GM12875 (cell line): ENCODE measurements around the gene SFR1.

ENCODE experiments used
- H3K4me3 ChIP-seq: one replicate; pipeline ENCODE4 v1.5.1; 2011; ENCODE audit warnings: low read depth, low read length, control low read depth
- TF ChIP-seq, protein P1 (sequence below): IDR thresholded peaks from 2 replicates; pipeline ENCODE4 v1.5.1; 2011; ENCODE audit warnings: low read depth, mild to moderate bottlenecking, control low read depth, inconsistent platforms, low read length, moderate library complexity, borderline replicate concordance; ENCODE audit not compliant: insufficient read depth

The SFR1 gene, protein sequence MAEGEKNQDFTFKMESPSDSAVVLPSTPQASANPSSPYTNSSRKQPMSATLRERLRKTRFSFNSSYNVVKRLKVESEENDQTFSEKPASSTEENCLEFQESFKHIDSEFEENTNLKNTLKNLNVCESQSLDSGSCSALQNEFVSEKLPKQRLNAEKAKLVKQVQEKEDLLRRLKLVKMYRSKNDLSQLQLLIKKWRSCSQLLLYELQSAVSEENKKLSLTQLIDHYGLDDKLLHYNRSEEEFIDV

DNA sequence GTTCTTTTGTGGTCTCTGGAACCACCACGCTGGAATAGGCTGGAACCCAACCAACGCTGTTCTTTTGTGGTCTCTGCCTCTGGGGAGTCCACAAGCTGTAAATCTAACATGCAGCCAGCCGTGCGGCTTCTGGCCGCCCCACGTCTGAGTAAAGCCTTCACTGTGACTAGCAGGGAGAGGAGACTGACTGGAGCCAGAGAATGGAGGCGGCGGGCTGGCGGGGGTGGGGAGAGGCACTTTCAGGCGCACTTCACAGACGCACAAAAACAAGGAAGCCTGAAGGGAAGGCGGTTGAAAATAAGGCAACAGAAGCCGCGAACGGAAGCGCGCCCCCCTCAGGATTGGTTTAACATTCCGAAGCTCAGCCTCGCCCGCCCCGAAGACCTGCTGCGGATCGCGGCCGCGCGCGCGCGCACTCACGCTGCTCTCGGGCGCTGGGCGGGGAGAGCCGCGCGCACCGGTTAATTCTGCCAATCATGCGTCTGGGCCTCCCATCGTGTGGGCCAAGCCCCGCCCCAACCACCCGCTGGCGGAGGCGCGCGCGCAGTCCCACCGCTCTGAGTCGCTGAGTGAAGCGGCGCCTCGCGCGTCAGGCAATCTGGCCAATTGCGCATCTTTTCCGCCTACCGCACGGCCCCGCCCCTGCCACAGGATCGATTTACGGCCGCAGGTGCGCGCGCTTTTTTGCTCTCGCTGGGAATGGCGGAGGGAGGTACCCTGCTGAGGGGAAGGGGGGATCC is at the start of gene SFR1:
TSS of gene SFR1 (plus strand) at position 687 of the 740 bp plus-strand sequence. CDS start at position 700, 13 bp downstream.
- H3K4me3 ChIP-seq: peak within 1 kb of the TSS; percentile 90
- TF ChIP-seq, protein P1, sequence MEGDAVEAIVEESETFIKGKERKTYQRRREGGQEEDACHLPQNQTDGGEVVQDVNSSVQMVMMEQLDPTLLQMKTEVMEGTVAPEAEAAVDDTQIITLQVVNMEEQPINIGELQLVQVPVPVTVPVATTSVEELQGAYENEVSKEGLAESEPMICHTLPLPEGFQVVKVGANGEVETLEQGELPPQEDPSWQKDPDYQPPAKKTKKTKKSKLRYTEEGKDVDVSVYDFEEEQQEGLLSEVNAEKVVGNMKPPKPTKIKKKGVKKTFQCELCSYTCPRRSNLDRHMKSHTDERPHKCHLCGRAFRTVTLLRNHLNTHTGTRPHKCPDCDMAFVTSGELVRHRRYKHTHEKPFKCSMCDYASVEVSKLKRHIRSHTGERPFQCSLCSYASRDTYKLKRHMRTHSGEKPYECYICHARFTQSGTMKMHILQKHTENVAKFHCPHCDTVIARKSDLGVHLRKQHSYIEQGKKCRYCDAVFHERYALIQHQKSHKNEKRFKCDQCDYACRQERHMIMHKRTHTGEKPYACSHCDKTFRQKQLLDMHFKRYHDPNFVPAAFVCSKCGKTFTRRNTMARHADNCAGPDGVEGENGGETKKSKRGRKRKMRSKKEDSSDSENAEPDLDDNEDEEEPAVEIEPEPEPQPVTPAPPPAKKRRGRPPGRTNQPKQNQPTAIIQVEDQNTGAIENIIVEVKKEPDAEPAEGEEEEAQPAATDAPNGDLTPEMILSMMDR: peak; percentile 69

DNA sequence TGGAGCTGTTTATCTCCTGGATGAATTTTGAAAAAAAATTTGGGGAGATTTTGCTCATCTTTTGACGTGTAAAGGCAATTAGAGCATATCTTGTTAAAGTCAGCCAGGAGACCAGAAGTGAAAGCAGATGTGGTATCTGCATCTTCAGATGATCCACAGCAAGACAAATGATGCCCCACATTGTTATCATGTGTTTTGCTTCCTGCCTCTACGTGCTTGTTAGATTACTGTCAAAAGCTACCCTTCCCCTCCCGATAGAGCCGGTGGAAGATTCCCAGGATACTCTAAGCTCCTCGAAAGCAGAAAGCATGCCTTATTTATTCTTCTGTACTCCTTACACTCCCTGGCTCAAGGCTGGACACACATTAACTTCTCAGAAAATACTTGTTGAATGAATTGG is 49.2 kb upstream of the SFR1 start:
- TF ChIP-seq, protein P1: no peak
- H3K4me3 ChIP-seq: no peak overlapping the region

DNA sequence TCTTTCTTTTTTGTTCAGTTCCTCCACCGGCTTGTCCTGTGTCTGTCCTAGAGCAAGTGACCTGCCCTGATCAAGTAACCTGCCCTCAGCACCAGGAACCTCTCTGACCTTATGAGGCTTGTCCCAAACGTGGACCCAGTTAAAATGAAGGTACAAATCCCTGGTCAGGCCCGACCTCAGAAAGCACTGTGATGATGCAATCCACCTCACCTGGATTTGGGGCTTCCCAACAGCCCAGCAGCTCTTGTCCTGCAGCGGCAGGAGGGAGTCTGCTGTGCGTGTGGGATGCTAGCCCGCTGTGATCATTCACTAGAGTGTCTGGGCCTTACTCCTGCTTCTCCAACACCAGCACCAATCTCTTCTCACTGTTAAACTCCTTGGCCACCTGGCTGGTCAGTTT is 47.5 kb upstream of the SFR1 start:
- H3K4me3 ChIP-seq: no peak overlapping the region
- TF ChIP-seq, protein P1: no peak

DNA sequence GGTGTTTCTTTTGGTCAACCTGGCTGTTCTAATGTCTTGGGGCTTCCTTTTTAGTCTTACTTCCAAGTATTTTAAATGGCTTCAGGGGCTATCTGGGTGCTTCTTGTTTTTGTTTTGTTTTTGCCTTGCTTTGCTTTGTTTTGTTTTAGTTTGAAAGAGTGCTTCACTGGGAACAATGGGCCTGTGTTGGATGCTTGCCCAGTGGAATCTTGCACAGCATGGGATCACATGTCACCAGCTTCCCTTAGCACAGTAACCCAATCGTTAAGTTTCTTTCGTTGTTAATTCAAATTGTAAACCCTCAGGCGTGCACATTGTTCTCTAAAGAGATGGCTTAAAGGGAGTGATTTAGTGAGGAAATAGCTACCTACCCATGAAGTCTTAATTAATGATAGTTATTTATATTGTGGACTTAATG is 45.2 kb upstream of the SFR1 start:
- TF ChIP-seq, protein P1: no peak
- no peak overlapping the region for H3K4me3 ChIP-seq

DNA sequence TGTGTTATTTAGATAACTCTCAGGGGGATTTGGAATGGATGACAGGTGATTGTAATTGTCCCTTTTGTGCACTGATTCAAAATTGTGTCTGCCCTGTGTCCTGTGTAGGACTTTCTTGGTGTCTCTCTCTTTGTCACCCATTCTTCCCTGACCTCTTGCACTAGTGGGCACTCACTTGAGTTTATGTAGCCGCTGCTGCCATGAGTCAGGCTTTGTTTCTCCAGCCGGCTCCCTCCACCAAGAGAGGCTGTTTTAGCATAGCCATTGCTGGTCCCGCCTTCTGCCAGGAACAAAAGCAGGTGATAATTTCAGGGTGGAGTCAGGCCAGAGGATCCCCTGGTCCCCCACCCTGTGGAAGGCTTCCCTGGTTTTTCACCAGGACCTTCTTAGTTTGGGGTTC is 44.7 kb upstream of the SFR1 start:
- no peak overlapping the region for H3K4me3 ChIP-seq
- TF ChIP-seq, protein P1: no peak

DNA sequence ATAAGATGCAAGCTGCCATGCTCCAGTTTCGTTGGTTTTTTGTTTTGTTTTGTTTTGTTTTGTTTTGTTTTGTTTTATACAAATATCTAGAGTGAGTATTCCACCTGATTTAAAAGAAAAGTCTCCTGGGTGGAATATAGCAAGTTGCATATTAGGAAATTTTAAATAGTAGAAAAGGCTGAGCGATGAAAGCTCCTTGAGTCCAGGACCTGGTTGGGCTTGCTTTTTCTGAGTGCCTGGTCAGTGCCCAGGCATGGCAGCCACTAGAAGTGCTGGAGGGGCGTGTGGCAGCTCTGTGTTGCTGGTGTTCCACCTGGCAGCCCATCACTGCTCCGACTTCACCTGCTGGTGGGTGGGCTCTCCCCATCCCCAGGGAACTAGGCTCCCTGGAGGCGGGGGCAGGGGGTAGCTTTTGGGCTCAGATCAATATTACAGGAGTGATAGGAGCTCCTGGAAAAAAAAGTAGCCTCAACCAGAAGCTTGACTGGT is 44.3 kb upstream of the SFR1 start:
- H3K4me3 ChIP-seq: no peak overlapping the region
- TF ChIP-seq, protein P1: no peak
